GM23338 (cell line): ENCODE data around the gene EEPD1. TPM values are rescaled to one million over a fixed set of nuclear protein-coding genes. Genes with fewer than 3 reads are reported as not detected.

Experiments used
- ATAC-seq: fragments of 200-7000 bp; cut with Tn5 transposase; 3 replicates; pipeline ENCODE4 v1.9.1; 2020
- DNase-seq: peaks from one replicate; pipeline ENCODE4 v3.0.0-alpha.2; 2015; ENCODE audit warnings: low spot score
- H2AFZ ChIP-seq: fragments of 200-600 bp; sonication (generic); 2 replicates; pipeline ENCODE4 v1.8.0; 2016; ENCODE audit warnings: antibody characterized with exemption, mild to moderate bottlenecking, moderate library complexity
- H3F3A ChIP-seq: fragments of 200-600 bp; sonication (generic); replicated peaks from 2 replicates; pipeline ENCODE4 v1.8.0; 2017; ENCODE audit warnings: antibody characterized with exemption, mixed run types, low read depth
- H3K27ac ChIP-seq: fragments of 200-600 bp; sonication (generic); 2 replicates; pipeline ENCODE4 v1.6.1; 2016; ENCODE audit warnings: low read depth
- H3K27me3 ChIP-seq: fragments of 200-600 bp; sonication (generic); 2 replicates; pipeline ENCODE4 v1.8.0; 2016; ENCODE audit warnings: mild to moderate bottlenecking, mixed run types, moderate library complexity; ENCODE audit not compliant: insufficient read depth
- H3K36me3 ChIP-seq: fragments of 200-600 bp; sonication (generic); 2 replicates; pipeline ENCODE4 v1.8.0; 2016; ENCODE audit warnings: mild to moderate bottlenecking; ENCODE audit not compliant: insufficient read depth
- H3K4me1 ChIP-seq: fragments of 200-600 bp; sonication (generic); 2 replicates; pipeline ENCODE4 v1.8.0; 2016; ENCODE audit warnings: mild to moderate bottlenecking, moderate library complexity; ENCODE audit not compliant: insufficient read depth
- H3K4me2 ChIP-seq: fragments of 200-600 bp; sonication (generic); 2 replicates; pipeline ENCODE4 v1.7.1; 2017; ENCODE audit warnings: mixed run types
- H3K4me3 ChIP-seq: fragments of 200-600 bp; sonication (generic); 2 replicates; pipeline ENCODE4 v1.6.1; 2016; ENCODE audit warnings: mixed run types
- H3K79me2 ChIP-seq: fragments of 200-600 bp; sonication (generic); replicated peaks from 2 replicates; pipeline ENCODE4 v1.8.0; 2017; ENCODE audit warnings: mild to moderate bottlenecking; ENCODE audit not compliant: insufficient read depth
- H3K9me2 ChIP-seq: fragments of 200-600 bp; sonication (generic); 2 replicates; pipeline ENCODE4 v1.8.0; 2017; ENCODE audit not compliant: insufficient read depth
- H4K20me1 ChIP-seq: fragments of 200-600 bp; sonication (generic); replicated peaks from 2 replicates; pipeline ENCODE4 v1.8.0; 2017; ENCODE audit warnings: mild to moderate bottlenecking; ENCODE audit not compliant: insufficient read depth
- H3K27ac Mint-ChIP-seq: 2 replicates; pipeline ENCODE4 v1.8.0; 2020; ENCODE audit warnings: inconsistent platforms, mild to moderate bottlenecking, moderate library complexity, mixed read lengths
- H3K27me3 Mint-ChIP-seq: 3 replicates; pipeline ENCODE4 v1.8.0; 2022; ENCODE audit warnings: low read depth, mild to moderate bottlenecking, moderate library complexity, mixed read lengths, inconsistent platforms; ENCODE audit not compliant: insufficient read depth, poor library complexity
- H3K36me3 Mint-ChIP-seq: 3 replicates; pipeline ENCODE4 v1.8.0; 2021; ENCODE audit warnings: low read depth, mild to moderate bottlenecking, inconsistent platforms, moderate library complexity, mixed read lengths
- H3K4me1 Mint-ChIP-seq: 3 replicates; pipeline ENCODE4 v1.8.0; 2020; ENCODE audit warnings: mild to moderate bottlenecking, inconsistent platforms, mixed read lengths
- H3K4me3 Mint-ChIP-seq: 3 replicates; pipeline ENCODE4 v1.8.0; 2021; ENCODE audit warnings: moderate library complexity, mild to moderate bottlenecking, inconsistent platforms, mixed read lengths
- H3K9me3 Mint-ChIP-seq: 3 replicates; pipeline ENCODE4 v1.8.0; 2020; ENCODE audit warnings: moderate library complexity, mild to moderate bottlenecking, inconsistent platforms, mixed read lengths
- EZH2phosphoT487 ChIP-seq: fragments of 200-600 bp; sonication (generic); IDR thresholded peaks from one replicate; pipeline ENCODE4 v1.8.1; 2018; ENCODE audit warnings: antibody characterized with exemption; ENCODE audit not compliant: unreplicated experiment
- JUNB ChIP-seq: IDR thresholded peaks from one replicate; pipeline ENCODE4 v1.6.1; 2016; ENCODE audit warnings: antibody characterized with exemption; ENCODE audit not compliant: unreplicated experiment
- NANOG ChIP-seq: IDR thresholded peaks from 2 replicates; pipeline ENCODE4 v1.6.1; 2016; ENCODE audit warnings: antibody characterized with exemption, borderline replicate concordance
- POLR2AphosphoS5 ChIP-seq: IDR thresholded peaks from 2 replicates; pipeline ENCODE4 v1.6.1; 2016; ENCODE audit warnings: antibody characterized with exemption, low read depth
- ZNF114 ChIP-seq: fragments of 250-450 bp; sonication (Bioruptor Pico); IDR thresholded peaks from 2 replicates; pipeline ENCODE4 v1.5.0; 2020; ENCODE audit warnings: mild to moderate bottlenecking, moderate library complexity
- polyA plus RNA-seq: library from polyadenylated mRNA; unstranded; fragments of >200 nt; fragmentation: Nextera tagmentation; extraction: Ambion mirVana; gene quantifications from 2 replicates; pipeline ENCODE4 v1.2.1, GENCODE V29; 2016
- total RNA-seq: library from RNA; depleted of rRNA; stranded (reverse); fragments of >200 nt; shearing (Covaris generic); gene quantifications from 2 replicates; pipeline ENCODE4 v1.2.3, GENCODE V29; 2014
- TF ChIP-seq, protein P1 (sequence below): fragments of 250-450 bp; sonication (Bioruptor Pico); IDR thresholded peaks from 2 replicates; pipeline ENCODE4 v1.5.0; 2020; ENCODE audit warnings: mild to moderate bottlenecking, moderate library complexity
- TF ChIP-seq, protein P2 (sequence below): IDR thresholded peaks from one replicate; pipeline ENCODE4 v1.6.1; 2018; ENCODE audit warnings: antibody characterized with exemption; ENCODE audit not compliant: unreplicated experiment
- TF ChIP-seq, protein P3 (sequence below), 2 experiments: fragments of 200-600 bp in 1 of 2; sonication (generic) in 1 of 2; conservative IDR thresholded peaks; 2 replicates each; pipeline versions ENCODE4 v1.5.1 to v1.6.1; 2016 to 2017; ENCODE audit warnings: antibody characterized with exemption in 2 of 2, low read depth in 2 of 2, mild to moderate bottlenecking in 2 of 2, moderate library complexity in 1 of 2

The EEPD1 gene
- total and polyA plus RNA-seq, 2 experiments from 2014 or later: 4.1 to 17.1 TPM

DNA sequence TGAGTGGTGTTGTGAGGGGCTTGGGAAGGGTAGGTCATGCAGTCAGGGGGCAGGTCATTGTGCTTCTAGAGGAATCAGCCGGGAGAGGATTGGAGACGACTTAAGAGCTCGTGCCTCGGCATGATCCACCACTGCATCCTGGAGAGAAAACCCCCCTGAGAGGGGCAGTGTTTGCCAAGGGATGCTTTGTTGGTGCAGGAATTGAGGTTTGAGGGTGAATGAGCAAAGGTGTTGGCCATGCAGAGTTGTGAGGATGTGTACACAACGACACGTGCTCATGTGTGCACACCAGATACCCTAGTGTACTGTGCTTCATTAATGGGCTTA lies 151.0 kb downstream of the EEPD1 start:
- ATAC-seq (no peak), DNase-seq (no peak)
- Mint-ChIP-seq H3K9me3 (no peaks in the 10 kb centered on the region), H3K36me3 (peaks cover 5% of the 10 kb centered on the region; the same call in 2 of the 3 replicates), H3K4me3 (no peak overlapping the region), H3K27ac (peak overlapping the region; percentile 20; the same call in 1 of the 2 replicates), H3K4me1 (peaks cover 25% of the 10 kb centered on the region), H3K27me3 (peaks cover 12% of the 10 kb centered on the region)
- Histone ChIP-seq H3F3A (no peaks in the 10 kb centered on the region), H3K4me3 (no peak overlapping the region), H4K20me1 (no peaks in the 10 kb centered on the region), H3K36me3 (no peaks in the 10 kb centered on the region), H3K27me3 (no peaks in the 10 kb centered on the region), H3K79me2 (no peaks in the 10 kb centered on the region), H3K27ac (no peak overlapping the region), H3K4me1 (no peaks in the 10 kb centered on the region; the same call in 1 of the 2 replicates), H2AFZ (no peak overlapping the region), H3K4me2 (no peak overlapping the region), H3K9me2 (0 out of 2 replicates have a peak, but pooled peaks cover 5% of the 10 kb centered on the region)
- TF ChIP-seq NANOG: no peak
- TF ChIP-seq EZH2phosphoT487: no peak
- TF ChIP-seq, protein P1, sequence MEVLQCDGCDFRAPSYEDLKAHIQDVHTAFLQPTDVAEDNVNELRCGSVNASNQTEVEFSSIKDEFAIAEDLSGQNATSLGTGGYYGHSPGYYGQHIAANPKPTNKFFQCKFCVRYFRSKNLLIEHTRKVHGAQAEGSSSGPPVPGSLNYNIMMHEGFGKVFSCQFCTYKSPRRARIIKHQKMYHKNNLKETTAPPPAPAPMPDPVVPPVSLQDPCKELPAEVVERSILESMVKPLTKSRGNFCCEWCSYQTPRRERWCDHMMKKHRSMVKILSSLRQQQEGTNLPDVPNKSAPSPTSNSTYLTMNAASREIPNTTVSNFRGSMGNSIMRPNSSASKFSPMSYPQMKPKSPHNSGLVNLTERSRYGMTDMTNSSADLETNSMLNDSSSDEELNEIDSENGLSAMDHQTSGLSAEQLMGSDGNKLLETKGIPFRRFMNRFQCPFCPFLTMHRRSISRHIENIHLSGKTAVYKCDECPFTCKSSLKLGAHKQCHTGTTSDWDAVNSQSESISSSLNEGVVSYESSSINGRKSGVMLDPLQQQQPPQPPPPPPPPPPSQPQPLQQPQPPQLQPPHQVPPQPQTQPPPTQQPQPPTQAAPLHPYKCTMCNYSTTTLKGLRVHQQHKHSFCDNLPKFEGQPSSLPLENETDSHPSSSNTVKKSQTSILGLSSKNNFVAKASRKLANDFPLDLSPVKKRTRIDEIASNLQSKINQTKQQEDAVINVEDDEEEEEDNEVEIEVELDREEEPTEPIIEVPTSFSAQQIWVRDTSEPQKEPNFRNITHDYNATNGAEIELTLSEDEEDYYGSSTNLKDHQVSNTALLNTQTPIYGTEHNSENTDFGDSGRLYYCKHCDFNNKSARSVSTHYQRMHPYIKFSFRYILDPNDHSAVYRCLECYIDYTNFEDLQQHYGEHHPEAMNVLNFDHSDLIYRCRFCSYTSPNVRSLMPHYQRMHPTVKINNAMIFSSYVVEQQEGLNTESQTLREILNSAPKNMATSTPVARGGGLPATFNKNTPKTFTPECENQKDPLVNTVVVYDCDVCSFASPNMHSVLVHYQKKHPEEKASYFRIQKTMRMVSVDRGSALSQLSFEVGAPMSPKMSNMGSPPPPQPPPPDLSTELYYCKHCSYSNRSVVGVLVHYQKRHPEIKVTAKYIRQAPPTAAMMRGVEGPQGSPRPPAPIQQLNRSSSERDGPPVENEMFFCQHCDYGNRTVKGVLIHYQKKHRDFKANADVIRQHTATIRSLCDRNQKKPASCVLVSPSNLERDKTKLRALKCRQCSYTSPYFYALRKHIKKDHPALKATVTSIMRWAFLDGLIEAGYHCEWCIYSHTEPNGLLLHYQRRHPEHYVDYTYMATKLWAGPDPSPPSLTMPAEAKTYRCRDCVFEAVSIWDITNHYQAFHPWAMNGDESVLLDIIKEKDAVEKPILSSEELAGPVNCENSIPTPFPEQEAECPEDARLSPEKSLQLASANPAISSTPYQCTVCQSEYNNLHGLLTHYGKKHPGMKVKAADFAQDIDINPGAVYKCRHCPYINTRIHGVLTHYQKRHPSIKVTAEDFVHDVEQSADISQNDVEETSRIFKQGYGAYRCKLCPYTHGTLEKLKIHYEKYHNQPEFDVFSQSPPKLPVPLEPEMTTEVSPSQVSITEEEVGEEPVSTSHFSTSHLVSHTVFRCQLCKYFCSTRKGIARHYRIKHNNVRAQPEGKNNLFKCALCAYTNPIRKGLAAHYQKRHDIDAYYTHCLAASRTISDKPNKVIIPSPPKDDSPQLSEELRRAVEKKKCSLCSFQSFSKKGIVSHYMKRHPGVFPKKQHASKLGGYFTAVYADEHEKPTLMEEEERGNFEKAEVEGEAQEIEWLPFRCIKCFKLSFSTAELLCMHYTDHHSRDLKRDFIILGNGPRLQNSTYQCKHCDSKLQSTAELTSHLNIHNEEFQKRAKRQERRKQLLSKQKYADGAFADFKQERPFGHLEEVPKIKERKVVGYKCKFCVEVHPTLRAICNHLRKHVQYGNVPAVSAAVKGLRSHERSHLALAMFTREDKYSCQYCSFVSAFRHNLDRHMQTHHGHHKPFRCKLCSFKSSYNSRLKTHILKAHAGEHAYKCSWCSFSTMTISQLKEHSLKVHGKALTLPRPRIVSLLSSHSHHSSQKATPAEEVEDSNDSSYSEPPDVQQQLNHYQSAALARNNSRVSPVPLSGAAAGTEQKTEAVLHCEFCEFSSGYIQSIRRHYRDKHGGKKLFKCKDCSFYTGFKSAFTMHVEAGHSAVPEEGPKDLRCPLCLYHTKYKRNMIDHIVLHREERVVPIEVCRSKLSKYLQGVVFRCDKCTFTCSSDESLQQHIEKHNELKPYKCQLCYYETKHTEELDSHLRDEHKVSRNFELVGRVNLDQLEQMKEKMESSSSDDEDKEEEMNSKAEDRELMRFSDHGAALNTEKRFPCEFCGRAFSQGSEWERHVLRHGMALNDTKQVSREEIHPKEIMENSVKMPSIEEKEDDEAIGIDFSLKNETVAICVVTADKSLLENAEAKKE (CRISPR knock-in tag): no peak
- no peak for TF ChIP-seq JUNB
- TF ChIP-seq, protein P2, sequence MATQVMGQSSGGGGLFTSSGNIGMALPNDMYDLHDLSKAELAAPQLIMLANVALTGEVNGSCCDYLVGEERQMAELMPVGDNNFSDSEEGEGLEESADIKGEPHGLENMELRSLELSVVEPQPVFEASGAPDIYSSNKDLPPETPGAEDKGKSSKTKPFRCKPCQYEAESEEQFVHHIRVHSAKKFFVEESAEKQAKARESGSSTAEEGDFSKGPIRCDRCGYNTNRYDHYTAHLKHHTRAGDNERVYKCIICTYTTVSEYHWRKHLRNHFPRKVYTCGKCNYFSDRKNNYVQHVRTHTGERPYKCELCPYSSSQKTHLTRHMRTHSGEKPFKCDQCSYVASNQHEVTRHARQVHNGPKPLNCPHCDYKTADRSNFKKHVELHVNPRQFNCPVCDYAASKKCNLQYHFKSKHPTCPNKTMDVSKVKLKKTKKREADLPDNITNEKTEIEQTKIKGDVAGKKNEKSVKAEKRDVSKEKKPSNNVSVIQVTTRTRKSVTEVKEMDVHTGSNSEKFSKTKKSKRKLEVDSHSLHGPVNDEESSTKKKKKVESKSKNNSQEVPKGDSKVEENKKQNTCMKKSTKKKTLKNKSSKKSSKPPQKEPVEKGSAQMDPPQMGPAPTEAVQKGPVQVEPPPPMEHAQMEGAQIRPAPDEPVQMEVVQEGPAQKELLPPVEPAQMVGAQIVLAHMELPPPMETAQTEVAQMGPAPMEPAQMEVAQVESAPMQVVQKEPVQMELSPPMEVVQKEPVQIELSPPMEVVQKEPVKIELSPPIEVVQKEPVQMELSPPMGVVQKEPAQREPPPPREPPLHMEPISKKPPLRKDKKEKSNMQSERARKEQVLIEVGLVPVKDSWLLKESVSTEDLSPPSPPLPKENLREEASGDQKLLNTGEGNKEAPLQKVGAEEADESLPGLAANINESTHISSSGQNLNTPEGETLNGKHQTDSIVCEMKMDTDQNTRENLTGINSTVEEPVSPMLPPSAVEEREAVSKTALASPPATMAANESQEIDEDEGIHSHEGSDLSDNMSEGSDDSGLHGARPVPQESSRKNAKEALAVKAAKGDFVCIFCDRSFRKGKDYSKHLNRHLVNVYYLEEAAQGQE: no peak
- TF ChIP-seq, protein P3, sequence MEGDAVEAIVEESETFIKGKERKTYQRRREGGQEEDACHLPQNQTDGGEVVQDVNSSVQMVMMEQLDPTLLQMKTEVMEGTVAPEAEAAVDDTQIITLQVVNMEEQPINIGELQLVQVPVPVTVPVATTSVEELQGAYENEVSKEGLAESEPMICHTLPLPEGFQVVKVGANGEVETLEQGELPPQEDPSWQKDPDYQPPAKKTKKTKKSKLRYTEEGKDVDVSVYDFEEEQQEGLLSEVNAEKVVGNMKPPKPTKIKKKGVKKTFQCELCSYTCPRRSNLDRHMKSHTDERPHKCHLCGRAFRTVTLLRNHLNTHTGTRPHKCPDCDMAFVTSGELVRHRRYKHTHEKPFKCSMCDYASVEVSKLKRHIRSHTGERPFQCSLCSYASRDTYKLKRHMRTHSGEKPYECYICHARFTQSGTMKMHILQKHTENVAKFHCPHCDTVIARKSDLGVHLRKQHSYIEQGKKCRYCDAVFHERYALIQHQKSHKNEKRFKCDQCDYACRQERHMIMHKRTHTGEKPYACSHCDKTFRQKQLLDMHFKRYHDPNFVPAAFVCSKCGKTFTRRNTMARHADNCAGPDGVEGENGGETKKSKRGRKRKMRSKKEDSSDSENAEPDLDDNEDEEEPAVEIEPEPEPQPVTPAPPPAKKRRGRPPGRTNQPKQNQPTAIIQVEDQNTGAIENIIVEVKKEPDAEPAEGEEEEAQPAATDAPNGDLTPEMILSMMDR (conservative IDR thresholded peaks at IDR 0.05; ENCODE audit: low read depth in 2 of 2): peak in 1 of 2 experiments; percentile 18; a peak in 1 of 4 replicates
- TF ChIP-seq ZNF114: no peak
- no peak for TF ChIP-seq POLR2AphosphoS5
